Neural cell (in vitro differentiated cells): ENCODE data around the gene KRT5. TPM values are rescaled to one million over a fixed set of nuclear protein-coding genes. Genes with fewer than 3 reads are reported as not detected.

Experiments
- H2AFZ ChIP-seq: fragments of 200-600, 300-800 bp; sonication (generic), shearing (Covaris generic); 2 replicates; pipeline ENCODE4 v1.6.0; 2014; ENCODE audit warnings: low read depth, mild to moderate bottlenecking, antibody characterized with exemption, low read length, moderate library complexity
- H3F3A ChIP-seq: fragments of 200-600 bp; shearing (Covaris generic); 2 replicates; pipeline ENCODE4 v1.6.1; 2016; ENCODE audit warnings: mild to moderate bottlenecking, moderate library complexity, mixed read lengths, antibody characterized with exemption, low read length; ENCODE audit not compliant: insufficient read depth, poor library complexity, severe bottlenecking
- H3K27ac ChIP-seq: fragments of 200-600, 300-800 bp; sonication (generic), shearing (Covaris generic); 2 replicates; pipeline ENCODE4 v1.5.1; 2014; ENCODE audit warnings: mild to moderate bottlenecking, low read length, moderate library complexity
- H3K27me3 ChIP-seq: fragments of 300-800, 200-600 bp; sonication (generic), shearing (Covaris generic); 2 replicates; pipeline ENCODE4 v1.6.0; 2014; ENCODE audit warnings: mild to moderate bottlenecking, low read depth, low read length, moderate library complexity; ENCODE audit not compliant: insufficient read depth
- H3K36me3 ChIP-seq: fragments of 300-800, 200-600 bp; sonication (generic), shearing (Covaris generic); 2 replicates; pipeline ENCODE4 v1.5.1; 2014; ENCODE audit warnings: mild to moderate bottlenecking, antibody characterized with exemption, low read length, moderate library complexity; ENCODE audit not compliant: insufficient read depth
- H3K4me2 ChIP-seq: fragments of 300-800, 200-600 bp; sonication (generic), shearing (Covaris generic); 2 replicates; pipeline ENCODE4 v1.6.0; 2014; ENCODE audit warnings: mild to moderate bottlenecking, low read length
- H3K4me3 ChIP-seq: fragments of 300-800, 200-600 bp; sonication (generic), shearing (Covaris generic); 2 replicates; pipeline ENCODE4 v1.5.1; 2014; ENCODE audit warnings: mild to moderate bottlenecking, low read length, moderate library complexity
- H3K79me2 ChIP-seq: fragments of 200-600 bp; shearing (Covaris generic); replicated peaks from 2 replicates; pipeline ENCODE4 v1.6.0; 2014; ENCODE audit warnings: mild to moderate bottlenecking, low read length, moderate library complexity; ENCODE audit not compliant: insufficient read depth
- H3K9ac ChIP-seq: fragments of 300-800, 200-600 bp; sonication (generic), shearing (Covaris generic); 2 replicates; pipeline ENCODE4 v1.6.1; 2016; ENCODE audit warnings: mild to moderate bottlenecking, low read length, mixed read lengths
- H3K9me2 ChIP-seq: fragments of 200-600 bp; shearing (Covaris generic); 2 replicates; pipeline ENCODE4 v1.6.1; 2016; ENCODE audit warnings: mild to moderate bottlenecking, low read length, mixed read lengths; ENCODE audit not compliant: insufficient read depth
- H3K9me3 ChIP-seq: fragments of 200-600, 300-800 bp; sonication (generic), shearing (Covaris generic); 2 replicates; pipeline ENCODE4 v1.6.1; 2016; ENCODE audit warnings: mild to moderate bottlenecking, mixed run types, low read length, moderate library complexity, mixed read lengths
- H4K20me1 ChIP-seq: fragments of 200-600 bp; shearing (Covaris generic); 2 replicates; pipeline ENCODE4 v1.6.1; 2016; ENCODE audit warnings: mild to moderate bottlenecking, mixed run types; ENCODE audit not compliant: insufficient read depth
- CTCF ChIP-seq: fragments of 450-650 bp; IDR thresholded peaks from 2 replicates; pipeline ENCODE4 v1.5.1; 2014; ENCODE audit warnings: antibody characterized with exemption, mild to moderate bottlenecking, moderate library complexity; ENCODE audit not compliant: poor library complexity, severe bottlenecking
- EP300 ChIP-seq: fragments of 450-650 bp; conservative IDR thresholded peaks from 2 replicates; pipeline ENCODE4 v1.6.1; 2014; ENCODE audit warnings: antibody characterized with exemption, mild to moderate bottlenecking, moderate library complexity; ENCODE audit not compliant: poor library complexity, severe bottlenecking
- MXI1 ChIP-seq: fragments of 450-650 bp; conservative IDR thresholded peaks from 2 replicates; pipeline ENCODE4 v1.6.1; 2014; ENCODE audit warnings: antibody characterized with exemption, mild to moderate bottlenecking; ENCODE audit not compliant: poor library complexity, severe bottlenecking
- REST ChIP-seq: IDR thresholded peaks from 2 replicates; pipeline ENCODE4 v1.6.1; 2012; ENCODE audit warnings: borderline replicate concordance
- SMC3 ChIP-seq: fragments of 450-650 bp; conservative IDR thresholded peaks from 2 replicates; pipeline ENCODE4 v1.6.1; 2014; ENCODE audit warnings: antibody characterized with exemption, mild to moderate bottlenecking, moderate library complexity; ENCODE audit not compliant: poor library complexity
- TAF1 ChIP-seq: IDR thresholded peaks from 2 replicates; pipeline ENCODE4 v1.6.1; 2012; ENCODE audit warnings: low read depth
- polyA plus RNA-seq: library from polyadenylated mRNA; depleted of rRNA; stranded (reverse); fragments of >200 nt; gene quantifications from 2 replicates; pipeline ENCODE4 v1.2.3, GENCODE V29; 2014

The KRT5 gene
- polyA plus RNA-seq, 1 donor from 2014 or later, result not detected

GRCh38 chr12:52542157-52542556 lies 22.0 kb upstream of the KRT5 start:
- H3K9me3 ChIP-seq, result no peaks in the 10 kb centered on the region
- TF ChIP-seq REST (no peak), CTCF (no peak)

DNA sequence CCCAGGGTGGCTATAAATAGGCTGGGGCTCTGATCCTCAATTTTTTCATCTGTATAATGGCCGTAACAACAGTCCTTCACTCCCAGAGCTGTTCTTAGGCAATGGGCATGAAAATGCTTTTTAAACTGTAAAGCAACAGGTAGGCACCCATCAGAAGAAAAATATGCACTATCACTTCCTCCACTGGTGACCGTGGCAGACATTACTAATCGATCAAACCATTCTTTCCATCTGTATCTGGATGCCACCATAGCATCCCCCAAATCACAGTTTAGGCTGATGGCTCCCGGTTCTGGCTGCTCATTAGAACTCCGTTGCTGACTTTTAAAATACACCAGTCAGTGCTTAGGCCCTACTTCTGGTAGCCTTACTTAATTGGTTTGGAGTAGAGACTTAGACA lies 21.5 kb upstream of the KRT5 start:
- Histone ChIP-seq H3K4me2 (no peak overlapping the region), H3K9me2 (no peaks in the 10 kb centered on the region), H3K9me3 (no peaks in the 10 kb centered on the region), H3F3A (no peaks in the 10 kb centered on the region), H3K27ac (no peak overlapping the region), H3K4me3 (no peak overlapping the region), H2AFZ (no peak overlapping the region), H3K27me3 (no peaks in the 10 kb centered on the region), H4K20me1 (no peaks in the 10 kb centered on the region), H3K79me2 (no peaks in the 10 kb centered on the region), H3K9ac (no peak overlapping the region), H3K36me3 (no peaks in the 10 kb centered on the region)
- TF ChIP-seq EP300 (no peak), SMC3 (no peak), TAF1 (no peak), MXI1 (no peak), REST (no peak)

More at GRCh38 chr12:52542157-52542556, 22.0 kb upstream of the KRT5 start:
- no peaks in the 10 kb centered on the region for H3K36me3 ChIP-seq
- no peak overlapping the region for H3K4me3 ChIP-seq
- H3K27ac ChIP-seq, result no peak overlapping the region
- no peak overlapping the region for H2AFZ ChIP-seq
- no peak overlapping the region for H3K9ac ChIP-seq
- no peaks in the 10 kb centered on the region for H3K9me2 ChIP-seq
- H4K20me1 ChIP-seq, result no peaks in the 10 kb centered on the region
- no peaks in the 10 kb centered on the region for H3K79me2 ChIP-seq
- no peak overlapping the region for H3K4me2 ChIP-seq
- no peaks in the 10 kb centered on the region for H3K27me3 ChIP-seq
- no peaks in the 10 kb centered on the region for H3F3A ChIP-seq
